Measurements from ENCODE around the gene INVS.

GRCh38 chr9:100298378-100298777 is 199.3 kb downstream of the INVS start:
- TF ChIP-seq, protein P1, sequence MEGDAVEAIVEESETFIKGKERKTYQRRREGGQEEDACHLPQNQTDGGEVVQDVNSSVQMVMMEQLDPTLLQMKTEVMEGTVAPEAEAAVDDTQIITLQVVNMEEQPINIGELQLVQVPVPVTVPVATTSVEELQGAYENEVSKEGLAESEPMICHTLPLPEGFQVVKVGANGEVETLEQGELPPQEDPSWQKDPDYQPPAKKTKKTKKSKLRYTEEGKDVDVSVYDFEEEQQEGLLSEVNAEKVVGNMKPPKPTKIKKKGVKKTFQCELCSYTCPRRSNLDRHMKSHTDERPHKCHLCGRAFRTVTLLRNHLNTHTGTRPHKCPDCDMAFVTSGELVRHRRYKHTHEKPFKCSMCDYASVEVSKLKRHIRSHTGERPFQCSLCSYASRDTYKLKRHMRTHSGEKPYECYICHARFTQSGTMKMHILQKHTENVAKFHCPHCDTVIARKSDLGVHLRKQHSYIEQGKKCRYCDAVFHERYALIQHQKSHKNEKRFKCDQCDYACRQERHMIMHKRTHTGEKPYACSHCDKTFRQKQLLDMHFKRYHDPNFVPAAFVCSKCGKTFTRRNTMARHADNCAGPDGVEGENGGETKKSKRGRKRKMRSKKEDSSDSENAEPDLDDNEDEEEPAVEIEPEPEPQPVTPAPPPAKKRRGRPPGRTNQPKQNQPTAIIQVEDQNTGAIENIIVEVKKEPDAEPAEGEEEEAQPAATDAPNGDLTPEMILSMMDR (IDR thresholded peaks at IDR 0.05), result no peak
- no peak for TF ChIP-seq POLR2AphosphoS5 (IDR thresholded peaks at IDR 0.05)
